ENCODE results near the gene KCTD12.
"Not testable (repeated sequence)": the region's sequence is repeated elsewhere in the genome, so short reads cannot be mapped to it uniquely, and the experiment has no call there.

The KCTD12 gene

DNA sequence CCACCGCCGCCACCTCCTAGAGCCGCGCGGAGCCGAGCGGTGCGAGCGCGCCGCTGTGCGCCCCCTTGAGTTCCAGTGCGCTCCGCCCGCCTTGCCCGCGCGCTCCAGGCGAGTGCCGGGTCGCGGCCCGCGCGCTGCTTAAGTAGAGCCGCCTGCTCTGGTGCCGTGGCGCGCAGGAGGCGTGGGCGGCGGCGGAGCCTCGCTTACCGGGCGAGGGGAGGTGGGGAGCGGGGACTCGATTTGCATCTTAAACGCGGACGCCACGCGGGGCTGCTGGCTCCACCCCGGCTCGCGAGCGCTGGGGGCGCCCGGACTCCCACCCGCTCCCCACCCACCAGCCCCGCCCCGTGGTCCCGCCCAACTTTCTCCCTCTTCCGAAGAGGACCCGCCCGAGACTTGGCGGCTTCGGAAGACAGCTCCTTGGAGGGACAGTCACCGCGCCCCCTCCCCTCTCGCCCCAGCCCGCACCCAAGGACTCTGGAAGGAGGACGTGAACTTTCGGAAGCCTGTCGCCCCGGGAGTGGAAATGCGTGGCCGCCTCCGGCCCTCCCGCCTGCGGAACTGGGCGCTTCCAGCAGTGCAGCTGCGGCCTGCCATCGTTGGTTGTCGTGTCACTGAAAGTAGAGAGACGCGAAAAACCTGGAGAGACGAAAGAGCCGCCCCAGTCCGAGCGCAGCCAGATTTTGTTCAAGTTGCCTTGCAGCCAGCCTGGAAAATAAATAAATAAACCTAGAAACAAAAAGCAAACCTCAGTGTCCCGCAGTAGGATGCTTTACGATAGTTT is at the start of gene KCTD12:
Gene KCTD12 (minus strand): TSS at position 114 of the 784 bp plus-strand sequence. CDS start 257 bp downstream, outside the sequence.
- DNase-seq, result peak; percentile 82

DNA sequence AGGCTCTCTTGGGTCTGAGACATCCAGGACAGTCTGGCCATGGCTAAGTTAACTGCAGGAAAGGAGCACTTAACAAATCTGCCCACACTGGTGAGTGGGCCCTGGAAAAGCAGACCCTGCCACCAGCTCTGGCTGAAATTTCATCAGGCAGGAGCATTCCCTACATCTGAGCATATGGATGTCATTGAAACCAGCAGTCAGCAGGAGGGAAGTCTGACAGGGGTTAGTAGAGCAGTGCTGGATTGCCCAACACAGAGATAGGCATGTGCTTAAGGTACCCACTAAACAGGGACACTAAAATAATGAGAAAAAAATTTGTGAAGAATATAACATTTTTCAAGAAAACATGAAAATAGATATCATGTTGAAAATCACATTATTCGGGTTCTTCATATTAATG is 48.5 kb upstream of the KCTD12 start:
- DNase-seq, result no peak

DNA sequence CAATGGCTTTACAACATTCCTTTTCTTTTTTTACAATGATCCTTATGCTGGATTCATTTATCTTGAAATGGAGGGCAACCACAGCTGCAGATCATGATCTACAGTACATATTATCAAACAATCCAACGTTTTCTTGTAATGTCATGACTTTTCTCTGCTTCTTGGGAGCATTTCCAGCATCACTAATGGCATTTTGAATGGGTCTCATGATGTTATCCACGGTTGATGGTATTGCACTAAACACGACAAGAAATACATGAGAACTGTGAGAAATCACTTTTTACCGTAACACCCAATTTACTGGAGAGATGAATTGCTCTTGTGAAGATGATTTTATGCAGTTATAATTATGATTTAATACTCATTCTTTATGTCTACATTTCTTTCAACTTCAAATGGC is 45.9 kb upstream of the KCTD12 start:
- no peak for DNase-seq

DNA sequence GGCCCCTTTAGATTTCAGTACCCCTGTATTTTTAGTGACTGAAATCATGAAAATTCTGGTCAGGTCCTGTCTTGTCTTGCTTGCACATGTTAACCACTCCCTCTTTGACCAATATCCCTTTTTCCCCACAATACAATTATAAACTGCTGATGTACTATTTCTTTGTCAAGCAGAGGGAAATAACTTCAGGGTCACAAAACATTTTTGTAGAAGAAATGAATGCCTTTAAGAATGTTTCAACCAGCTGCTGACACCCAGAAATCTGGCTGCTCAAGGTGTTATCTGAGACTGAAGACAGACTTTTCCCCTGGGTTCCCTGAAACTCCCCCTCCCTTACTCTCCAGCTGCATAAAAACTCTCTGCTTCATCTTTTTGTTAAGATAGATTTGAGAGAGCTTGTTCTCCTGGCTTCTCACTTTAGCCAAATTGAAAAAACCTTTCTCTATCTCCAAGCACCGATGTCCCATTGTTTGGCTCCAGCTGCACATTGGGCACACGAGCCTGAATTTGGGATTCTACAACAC is 43.7 kb upstream of the KCTD12 start:
- no peak for DNase-seq

DNA sequence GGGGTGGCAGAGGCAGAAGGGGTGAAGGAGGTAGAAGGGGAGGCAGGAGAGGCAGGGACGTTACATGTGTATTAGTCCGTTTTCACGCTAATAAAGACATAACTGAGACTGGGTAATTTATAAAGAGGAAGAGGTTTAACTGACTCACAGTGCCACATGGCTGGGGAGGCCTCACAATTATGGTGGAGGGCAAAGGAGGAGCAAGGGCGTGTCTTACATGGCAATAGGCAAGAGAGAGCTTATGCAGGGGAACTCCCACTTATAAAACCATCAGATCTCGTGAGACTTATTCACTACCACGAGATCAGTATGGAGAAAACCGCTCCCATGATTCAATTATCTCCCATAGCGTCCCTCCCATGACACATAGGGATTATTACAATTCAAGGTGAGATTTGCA is 43.1 kb upstream of the KCTD12 start:
- no peak for DNase-seq

DNA sequence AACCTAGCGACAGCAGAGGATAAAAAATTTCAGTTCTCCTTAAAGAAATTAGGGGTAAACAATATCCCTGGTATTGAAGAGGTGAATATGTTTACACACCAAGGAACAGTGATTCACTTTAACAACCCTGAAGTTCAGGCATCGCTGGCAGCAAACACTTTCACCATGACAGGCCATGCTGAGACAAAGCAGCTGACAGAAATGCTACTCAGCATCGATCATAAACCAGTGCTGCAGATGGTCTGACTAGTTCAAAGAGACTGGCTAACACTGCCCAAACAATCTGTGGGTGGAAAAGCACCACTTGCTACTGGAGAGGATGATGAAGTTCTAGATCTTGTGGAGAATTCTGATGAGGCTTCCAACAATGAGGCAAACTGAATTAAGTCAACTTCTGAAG is 42.3 kb upstream of the KCTD12 start:
- no peak for DNase-seq

DNA sequence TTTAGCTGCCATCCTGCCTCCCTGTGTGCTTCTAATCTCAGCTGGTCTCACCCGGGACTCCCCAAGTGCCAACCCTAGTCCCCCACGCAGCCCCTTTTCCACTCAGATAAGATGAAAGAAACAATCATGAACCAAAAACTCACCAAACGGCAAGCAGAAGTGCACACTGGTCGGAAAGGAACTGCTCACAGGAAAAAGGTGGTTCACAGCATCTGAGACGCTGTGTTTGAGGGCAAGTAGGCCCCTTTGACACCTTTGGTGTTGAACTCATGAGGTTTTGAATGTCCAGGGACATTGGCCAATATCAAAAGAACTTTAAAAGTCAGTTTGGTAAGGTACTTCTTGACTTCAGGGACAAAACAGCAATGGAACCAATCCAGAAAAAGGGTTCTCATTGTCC is 41.8 kb upstream of the KCTD12 start:
- DNase-seq, result no peak

DNA sequence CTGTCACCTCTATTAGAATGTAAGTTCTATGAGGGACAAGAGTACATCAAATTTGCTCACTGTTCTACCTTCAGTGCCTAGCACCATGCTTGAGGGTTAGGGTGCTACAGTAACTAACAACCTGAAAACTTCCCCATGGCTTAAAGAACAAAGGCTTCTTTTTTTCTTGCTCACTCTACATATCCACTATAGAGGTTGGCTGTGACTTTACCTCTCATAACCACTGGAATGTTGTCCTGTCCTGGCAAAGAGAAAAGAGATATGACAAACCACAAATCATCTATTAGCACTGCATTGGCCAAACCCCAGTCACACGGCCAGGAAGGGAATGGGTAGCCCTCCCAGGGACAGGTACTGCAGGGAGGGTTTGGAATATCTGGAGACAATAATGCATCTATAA is 38.9 kb upstream of the KCTD12 start:
- no peak for DNase-seq

DNA sequence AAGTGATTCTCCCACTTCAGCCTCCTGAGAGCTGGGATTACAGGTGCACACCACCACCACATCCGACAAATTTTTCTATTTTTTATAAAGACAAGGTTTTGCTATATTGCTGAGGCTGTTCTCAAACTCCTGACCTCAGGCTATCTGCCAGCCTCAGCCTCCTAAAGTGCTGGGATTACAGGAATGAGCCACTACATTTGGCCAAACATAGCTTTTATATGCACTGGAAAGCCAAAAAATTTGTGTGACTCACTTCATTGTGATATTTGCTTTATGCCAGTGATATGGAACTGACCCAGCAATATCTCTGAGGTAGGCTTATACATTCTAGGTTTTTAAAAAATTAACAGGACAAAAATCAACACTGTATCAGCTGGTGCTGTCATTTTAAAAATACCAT is 35.3 kb upstream of the KCTD12 start:
- DNase-seq, result no peak

DNA sequence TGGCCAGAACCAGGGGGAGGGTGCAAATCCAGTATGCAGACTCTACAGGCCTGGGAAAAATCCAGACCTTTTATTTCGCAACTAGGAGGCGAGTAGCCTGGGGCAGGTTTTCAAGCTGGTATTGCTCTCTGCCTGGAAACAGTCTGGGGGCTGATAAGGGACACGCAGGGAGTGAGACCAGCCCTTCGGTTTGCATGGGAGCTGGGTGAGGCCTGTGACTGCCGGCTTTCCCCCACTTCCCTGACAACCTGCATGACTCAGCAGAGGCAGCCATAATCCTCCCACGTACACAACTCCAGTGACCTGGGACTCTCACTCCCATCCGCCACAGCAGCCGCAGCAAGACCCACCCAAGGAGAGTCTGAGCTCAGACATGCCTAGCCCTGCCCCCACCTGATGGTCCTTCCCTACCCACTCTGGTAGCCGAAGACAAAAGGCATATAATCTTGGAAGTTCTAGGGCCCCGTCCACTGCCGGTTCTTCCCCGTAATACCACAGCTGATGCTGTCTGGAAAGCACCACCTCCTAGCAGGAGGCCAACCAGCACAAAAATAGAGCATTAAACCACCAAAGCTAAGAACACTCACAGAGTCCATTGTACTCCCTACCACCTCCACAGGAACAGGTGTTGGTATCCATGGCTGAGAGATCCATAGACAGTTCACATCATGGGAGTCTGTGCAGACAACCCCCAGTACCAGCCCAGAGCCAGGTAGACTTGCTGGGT is 31.7 kb upstream of the KCTD12 start:
- not testable (repeated sequence) for DNase-seq

DNA sequence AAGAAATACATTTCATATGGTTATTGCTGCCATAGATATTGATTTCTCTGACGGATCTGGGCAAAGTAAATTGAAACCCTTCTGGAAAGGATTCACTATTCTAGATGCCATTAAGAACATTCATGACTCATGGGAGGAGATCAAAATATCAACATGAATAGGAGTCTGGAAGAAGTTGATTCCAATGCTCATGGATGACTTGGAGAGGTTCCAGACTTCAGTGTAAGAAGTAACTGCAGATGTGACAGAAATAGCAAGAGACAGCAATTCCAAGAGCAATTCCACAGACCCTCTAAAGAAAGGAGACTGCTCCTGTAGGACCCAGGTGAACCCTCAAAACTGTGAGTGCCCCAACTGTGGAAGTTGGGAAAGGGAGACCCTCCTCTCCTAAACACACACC is 30.9 kb upstream of the KCTD12 start:
- no peak for DNase-seq

DNA sequence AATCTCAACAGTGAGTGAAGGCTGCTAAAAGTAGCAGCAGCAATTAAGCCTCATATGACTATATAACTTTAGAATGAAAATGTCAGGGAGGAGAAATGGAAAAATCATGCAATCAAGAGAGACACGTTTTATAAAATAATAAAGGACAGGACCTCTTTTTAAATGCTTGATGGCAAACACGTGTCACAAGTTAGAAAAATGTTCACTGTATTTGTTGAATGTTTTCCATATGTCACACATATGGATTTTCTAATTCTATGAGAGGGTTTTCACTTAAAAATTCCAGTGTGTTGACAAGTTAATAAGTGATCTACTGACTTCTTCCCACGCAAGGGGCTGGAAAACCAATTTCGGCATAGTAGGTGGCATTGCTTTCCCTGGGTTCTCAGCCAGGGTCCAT is 27.7 kb upstream of the KCTD12 start:
- no peak for DNase-seq

DNA sequence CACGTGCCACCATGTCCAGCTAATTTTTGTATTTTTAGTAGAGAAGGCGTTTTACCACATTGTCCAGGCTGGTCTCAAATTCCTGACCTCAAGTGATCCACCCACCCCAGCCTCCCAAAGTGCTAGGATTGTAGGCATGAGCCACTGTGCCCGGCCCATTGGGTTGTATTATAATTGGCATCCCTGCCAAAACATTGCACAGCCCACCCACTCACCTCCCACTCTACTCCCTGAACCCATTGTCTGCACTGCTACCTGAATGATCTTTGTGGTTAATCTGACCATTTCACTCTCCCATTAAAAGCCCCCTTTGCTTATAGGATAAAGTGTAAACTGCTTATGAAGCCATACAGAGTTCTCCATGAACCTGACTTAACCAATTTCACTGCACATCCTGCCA is 26.3 kb upstream of the KCTD12 start:
- DNase-seq, result no peak

DNA sequence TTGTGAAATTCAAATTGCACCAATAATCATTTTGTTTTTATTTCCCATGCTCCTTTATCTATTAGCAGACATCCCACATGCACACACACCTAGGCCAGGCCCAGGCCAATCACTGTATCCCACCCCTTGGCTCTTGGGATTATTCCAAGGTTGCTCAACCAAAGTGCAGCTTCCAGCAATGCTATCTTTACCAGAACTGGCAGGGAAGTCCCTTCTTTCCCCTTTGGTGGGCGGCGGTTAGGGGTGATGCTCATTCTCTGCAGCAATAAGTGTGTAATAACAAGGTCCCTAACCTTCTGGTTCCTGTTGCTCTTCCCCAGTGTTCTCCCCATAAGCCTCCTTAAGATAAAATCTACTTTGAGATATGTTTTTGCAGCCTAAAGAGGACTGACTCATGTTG is 18.3 kb upstream of the KCTD12 start:
- DNase-seq, result no peak

DNA sequence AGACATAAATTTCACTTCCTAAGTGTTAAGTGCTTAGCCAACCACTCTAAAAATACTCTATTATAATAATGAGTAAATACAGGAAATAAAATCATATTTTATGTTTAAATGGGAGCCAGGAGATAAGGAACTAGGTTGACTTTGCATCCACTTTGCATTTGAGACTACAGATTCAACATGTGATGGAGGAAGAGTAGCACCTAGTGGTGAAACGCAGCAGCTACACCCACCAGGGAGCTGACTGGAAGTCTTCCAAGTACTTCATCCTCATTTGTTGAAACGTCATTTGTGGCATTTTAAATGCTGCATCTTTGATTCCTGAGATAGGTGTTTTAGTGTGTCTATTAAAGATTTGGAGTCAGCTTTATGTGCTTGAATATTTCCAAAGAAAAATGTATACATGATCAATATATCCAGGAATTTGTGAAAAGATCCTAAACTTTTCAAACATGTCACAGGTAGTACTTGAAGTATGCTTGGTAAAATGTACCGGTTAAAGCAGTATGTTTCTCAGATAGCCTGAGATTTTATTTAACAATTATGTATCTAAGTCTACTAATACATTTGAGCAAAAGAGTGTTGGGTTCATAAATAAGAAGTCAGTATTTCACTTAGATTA is 17.4 kb upstream of the KCTD12 start:
- peak; percentile 66 for DNase-seq

DNA sequence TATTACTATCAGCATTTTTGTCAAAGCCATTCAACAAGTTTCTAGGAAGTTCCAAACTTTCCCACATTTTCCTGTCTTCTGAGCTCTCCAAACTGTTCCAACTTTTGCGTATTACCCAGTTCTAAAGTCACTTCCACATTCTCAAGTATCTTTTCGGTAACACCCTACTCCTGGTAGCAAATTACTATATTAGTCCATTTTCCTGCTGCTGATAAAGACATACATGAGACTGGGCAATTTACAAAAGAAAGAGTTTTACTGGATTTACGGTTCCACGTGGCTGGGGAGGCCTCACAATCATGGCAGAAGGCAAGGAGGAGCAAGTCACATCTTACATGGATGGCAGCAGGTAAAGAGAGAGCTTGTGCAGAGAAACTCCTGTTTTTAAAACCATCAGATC is 12.9 kb upstream of the KCTD12 start:
- DNase-seq, result not testable (repeated sequence)

DNA sequence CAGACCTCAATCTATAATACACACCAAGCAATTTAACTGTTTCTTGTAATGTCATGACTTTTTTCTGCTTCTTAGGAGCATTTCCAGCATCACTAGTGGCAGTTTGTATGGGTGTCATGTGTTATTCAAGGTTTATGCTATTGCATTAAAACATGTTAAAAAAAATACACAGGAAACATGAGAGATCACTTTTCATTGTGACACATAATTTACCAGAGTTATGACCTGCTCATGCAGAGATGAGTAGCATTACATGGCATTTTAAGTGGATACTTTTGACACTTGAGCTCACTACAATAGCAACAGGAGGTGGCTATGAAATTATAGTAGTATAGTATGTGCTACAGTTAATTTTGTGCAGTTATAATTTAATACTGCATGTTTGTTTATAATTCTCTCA is 11.0 kb upstream of the KCTD12 start:
- DNase-seq, result not testable (repeated sequence)

DNA sequence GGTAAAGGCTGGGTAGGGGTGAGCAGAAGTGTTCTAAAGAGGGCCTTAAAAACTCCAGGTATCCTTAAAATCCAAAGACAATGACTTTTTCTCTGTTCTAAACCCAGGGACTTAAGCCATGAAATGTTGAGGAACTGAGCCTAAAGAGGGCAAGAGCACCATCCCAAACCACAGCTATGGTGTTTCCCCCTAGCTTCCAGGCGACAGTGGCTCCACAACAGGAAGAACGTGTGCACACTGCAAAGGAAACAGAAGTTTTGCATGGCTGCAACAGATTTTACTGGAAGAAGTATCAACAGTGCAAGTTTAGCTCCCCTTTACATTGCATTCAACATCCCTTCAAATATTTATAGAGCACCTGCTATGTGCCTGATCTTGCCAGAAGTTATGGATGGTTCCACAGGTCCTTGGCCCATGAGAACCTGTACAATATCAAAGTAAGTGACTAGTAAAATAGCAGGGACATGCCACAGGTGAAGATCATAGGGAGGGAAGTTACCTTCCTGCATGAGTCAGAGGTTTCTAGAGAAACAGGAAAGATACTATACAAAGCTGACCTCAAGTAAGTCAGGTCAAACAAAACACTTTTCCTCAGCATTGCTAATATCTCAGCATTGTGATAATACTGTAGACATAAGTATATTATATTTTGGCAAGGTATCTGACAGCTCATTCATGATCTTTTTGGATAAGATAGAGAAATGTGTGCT is 8.4 kb upstream of the KCTD12 start:
- DNase-seq, result peak; percentile 9

DNA sequence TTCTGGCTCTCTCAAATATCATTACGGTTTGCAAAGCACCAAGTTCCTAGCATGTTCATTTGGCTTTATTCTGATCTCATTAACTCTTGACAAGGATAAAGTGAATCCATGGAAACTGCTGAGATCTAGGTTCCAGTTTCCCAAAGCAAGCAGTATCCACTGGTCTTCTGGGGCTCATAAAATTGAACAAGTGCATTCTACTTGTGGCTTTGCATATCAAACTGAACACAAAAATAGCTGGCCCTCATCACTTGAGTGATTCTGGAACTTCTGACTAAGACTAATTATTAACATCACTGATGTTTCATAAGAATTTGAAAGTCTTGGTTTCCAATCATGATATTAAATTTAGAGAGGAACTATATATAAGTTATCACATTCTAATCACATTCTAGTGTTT is 6.3 kb upstream of the KCTD12 start:
- DNase-seq, result no peak

DNA sequence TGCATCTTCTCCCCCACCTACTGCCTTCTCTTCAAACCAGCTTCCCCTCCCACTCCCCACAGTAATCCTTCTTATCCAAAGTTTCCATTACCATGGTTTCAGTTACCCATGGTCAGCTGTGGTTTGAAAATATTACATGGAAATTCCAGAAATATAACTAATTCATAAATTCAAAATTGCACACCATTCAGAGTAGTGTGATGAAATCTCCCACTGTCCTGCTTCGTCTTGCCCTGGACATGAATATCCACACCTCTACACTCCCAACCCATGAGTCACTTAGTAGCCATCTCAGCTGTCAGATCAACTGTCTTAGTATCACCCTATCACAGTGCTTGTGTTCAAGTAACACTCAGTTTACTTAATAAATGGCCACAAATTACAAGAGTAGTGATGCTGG is 3.8 kb upstream of the KCTD12 start:
- DNase-seq, result no peak

DNA sequence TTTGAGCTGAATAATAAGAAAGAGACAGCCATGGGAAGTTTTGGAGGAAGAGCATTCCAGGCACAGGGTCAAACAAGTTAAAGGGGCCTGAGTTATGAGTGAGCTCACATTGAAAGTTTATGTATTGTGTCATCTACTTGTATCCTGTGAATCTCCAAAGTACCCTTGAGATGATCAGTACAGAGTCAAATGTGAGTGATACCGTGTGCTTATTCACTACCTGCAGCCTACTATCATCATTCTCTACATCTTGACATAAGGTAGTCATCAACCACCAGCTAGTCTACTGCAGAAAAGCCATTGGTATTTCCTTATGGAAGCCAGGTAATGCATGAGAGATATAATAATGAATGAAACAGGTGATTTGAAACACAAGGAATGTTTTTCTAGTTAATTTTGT is 3.0 kb upstream of the KCTD12 start:
- DNase-seq, result no peak

DNA sequence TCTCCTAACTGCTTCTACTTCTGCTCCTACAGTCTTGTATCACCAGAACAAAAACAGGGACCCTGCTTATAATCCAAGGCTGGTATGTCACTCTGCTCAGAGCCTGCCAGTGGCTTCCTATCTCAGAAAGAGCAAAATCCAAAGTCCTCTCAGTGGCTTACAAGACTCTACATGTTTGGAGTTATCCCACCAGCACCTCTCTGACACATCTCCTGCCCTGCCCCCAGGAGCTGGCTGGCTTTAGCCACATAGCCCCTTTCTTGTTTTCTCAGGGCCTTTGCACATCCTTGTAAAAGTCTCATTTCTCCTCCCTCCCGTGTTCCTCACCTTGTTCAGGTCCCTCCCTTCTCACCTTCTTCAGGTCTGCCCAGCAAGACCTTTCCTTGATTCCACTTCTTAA is 2.2 kb upstream of the KCTD12 start:
- no peak for DNase-seq

DNA sequence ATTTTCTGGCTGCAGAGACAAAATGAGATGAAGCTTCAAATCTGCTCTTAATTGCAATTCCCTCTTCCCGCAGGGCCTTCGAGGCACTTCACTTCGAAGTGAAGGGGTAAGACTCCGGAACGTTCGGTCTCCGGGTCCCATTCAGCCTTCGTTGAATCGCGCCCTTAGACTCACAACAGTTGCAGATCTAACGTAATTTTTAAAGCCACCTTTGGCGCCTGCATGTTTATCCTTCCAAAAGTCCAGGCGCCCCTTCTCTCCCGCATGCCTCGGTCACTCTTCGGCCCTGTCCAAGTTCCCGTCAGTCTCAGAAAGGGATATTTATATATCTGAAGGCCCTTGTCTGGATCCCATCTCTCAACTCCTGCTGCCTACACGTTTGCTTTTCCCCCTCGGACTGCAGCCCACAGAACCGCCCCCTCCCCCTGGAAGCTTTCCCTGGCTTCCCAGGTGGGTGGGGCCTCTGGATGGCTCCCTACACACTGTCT is 915 bp upstream of the KCTD12 start:
- no peak for DNase-seq
